Esophagus squamous epithelium (tissue), 4 donors: ENCODE measurements around the gene UNC13D.
"Not testable (repeated sequence)": the region's sequence is repeated elsewhere in the genome, so short reads cannot be mapped to it uniquely, and the experiment has no call there.

Source experiments
- CTCF ChIP-seq, 6 experiments: fragments of 450-650 bp in 4 of 6; fragments of 200-600 bp in 2 of 6; sonication (generic) in 2 of 6; IDR thresholded peaks; one replicate each; pipeline ENCODE4 v1.5.1; 2016 to 2019; ENCODE audit warnings: antibody characterized with exemption in 6 of 6, mild to moderate bottlenecking in 4 of 6, moderate library complexity in 4 of 6
- POLR2A ChIP-seq, 4 donors: fragments of 450-650 bp; IDR thresholded peaks; one replicate each; pipeline ENCODE4 v1.6.1; 2017; ENCODE audit warnings: antibody characterized with exemption in 4 of 4, mild to moderate bottlenecking in 4 of 4, moderate library complexity in 3 of 4

GRCh38 chr17:75859358-75859757 lies 15.2 kb upstream of the UNC13D start:
- TF ChIP-seq CTCF, POLR2A (IDR thresholded peaks at IDR 0.05): not testable (repeated sequence)
